Brain microvascular endothelial cell (primary cell): ENCODE measurements around the gene SHC2.
"Not testable (repeated sequence)": the region's sequence is repeated elsewhere in the genome, so short reads cannot be mapped to it uniquely, and the experiment has no call there.

Source experiments
- DNase-seq: peaks from one replicate; pipeline ENCODE4 v3.0.0-alpha.2; 2020
- H3K27ac ChIP-seq: fragments of 250-450 bp; sonication (Bioruptor Pico); 2 replicates; pipeline ENCODE4 v1.5.1; 2020; ENCODE audit warnings: mild to moderate bottlenecking, moderate library complexity
- H3K27me3 ChIP-seq: fragments of 250-450 bp; sonication (Bioruptor Pico); replicated peaks from 2 replicates; pipeline ENCODE4 v1.5.1; 2020; ENCODE audit warnings: mild to moderate bottlenecking
- H3K36me3 ChIP-seq: fragments of 250-450 bp; sonication (Bioruptor Pico); replicated peaks from 2 replicates; pipeline ENCODE4 v1.5.1; 2020; ENCODE audit warnings: mild to moderate bottlenecking
- H3K4me3 ChIP-seq: 2 replicates; pipeline ENCODE4 v1.5.1; 2011; ENCODE audit warnings: low read depth, mild to moderate bottlenecking, control low read depth, low read length, moderate library complexity
- CTCF ChIP-seq: IDR thresholded peaks from 2 replicates; pipeline ENCODE4 v1.5.1; 2011; ENCODE audit warnings: low read depth, mild to moderate bottlenecking, moderate library complexity, low read length, control low read depth, inconsistent platforms; ENCODE audit errors: missing control alignments
- in situ Hi-C: cut with HindIII; loops from 2 replicates; pipeline ENCODE4 v1.10.0; 2017; ENCODE audit warnings: low sequenced_read_pairs, low pct_ligation_motif_present

Gene SHC2

GRCh38 chr19:428149-428548 is 32.7 kb downstream of the SHC2 start:
- no peaks in the 10 kb centered on the region for H3K27me3 ChIP-seq
- no peaks in the 10 kb centered on the region for H3K36me3 ChIP-seq
- no peak overlapping the region for H3K4me3 ChIP-seq
- DNase-seq, result no peak
- no peak overlapping the region for H3K27ac ChIP-seq
- no peak for TF ChIP-seq CTCF
- in situ Hi-C loops, result no loop called here

DNA sequence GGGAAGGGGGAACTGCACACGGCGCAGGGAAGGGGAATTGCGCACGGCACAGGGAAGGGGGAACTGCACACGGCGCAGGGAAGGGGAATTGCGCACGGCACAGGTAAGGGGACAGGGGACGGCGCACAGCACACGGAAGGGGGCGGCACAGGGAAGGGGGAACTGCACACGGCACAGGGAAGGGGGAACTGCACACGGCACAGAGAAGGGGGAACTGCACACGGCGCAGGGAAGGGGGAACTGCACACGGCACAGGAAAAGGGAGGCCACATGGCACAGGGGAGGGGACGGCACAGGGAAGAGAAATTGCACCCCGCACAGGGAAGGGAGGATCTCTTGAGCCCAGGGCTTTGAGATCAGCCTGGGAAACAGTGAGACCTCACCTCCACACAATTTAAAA is 33.2 kb downstream of the SHC2 start:
- in situ Hi-C loops, DNase-seq, H3K27me3 ChIP-seq, H3K36me3 ChIP-seq, H3K27ac ChIP-seq, H3K4me3 ChIP-seq: not testable (repeated sequence)

DNA sequence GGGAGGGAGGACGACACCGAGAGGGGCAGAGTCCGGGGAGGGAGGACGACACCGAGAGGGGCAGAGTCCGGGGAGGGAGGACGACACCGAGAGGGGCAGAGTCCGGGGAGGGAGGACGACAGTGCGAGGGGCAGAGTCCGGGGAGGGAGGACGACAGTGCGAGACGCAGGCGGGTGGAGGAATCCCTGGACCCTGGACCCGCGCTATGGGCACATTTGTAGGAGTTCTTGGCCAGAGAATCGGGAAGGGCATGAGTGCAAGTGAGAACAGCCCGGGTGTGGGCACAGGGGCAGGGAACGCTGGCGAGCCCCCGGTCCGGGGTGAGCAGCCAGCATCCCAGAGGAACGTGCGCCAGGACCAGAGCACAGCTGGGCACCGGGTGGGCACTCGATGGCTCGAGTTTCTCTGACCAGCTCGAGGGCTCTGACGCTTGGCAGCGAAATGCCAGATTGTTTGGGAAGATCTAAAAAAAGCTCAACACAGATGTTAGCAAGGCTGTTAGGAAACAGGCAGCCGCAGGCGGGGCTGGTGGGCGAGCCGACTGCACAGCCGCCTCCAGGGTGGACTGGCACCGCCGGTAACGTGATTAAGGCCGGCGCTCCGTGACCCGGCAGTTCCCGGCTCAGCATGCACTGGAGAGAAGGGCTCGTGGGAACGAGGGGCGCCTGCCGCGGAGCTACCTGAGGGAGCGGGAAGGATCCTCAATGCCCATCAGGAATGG is 33.9 kb downstream of the SHC2 start:
- H3K27me3 ChIP-seq, result no peaks in the 10 kb centered on the region
- no peak for DNase-seq
- H3K36me3 ChIP-seq, result no peaks in the 10 kb centered on the region
- in situ Hi-C loops, result no loop called here
- H3K27ac ChIP-seq, result no peak overlapping the region
- no peak overlapping the region for H3K4me3 ChIP-seq
- no peak for TF ChIP-seq CTCF

- no peak for TF ChIP-seq CTCF
- in situ Hi-C loops, result no loop called here
- H3K27ac ChIP-seq, result no peak overlapping the region
- no peaks in the 10 kb centered on the region for H3K36me3 ChIP-seq
- H3K4me3 ChIP-seq, result no peak overlapping the region
- no peak for DNase-seq
- no peaks in the 10 kb centered on the region for H3K27me3 ChIP-seq
These were observed 35.8 kb downstream of the SHC2 start for GRCh38 chr19:425056-425455.

- no peak overlapping the region for H3K27ac ChIP-seq
- TF ChIP-seq CTCF, result no peak
- no peaks in the 10 kb centered on the region for H3K36me3 ChIP-seq
- no peaks in the 10 kb centered on the region for H3K27me3 ChIP-seq
- H3K4me3 ChIP-seq, result no peak overlapping the region
- in situ Hi-C loops, result no loop called here
- DNase-seq, result no peak
These were observed 36.3 kb downstream of the SHC2 start for GRCh38 chr19:424546-424945.

GRCh38 chr19:423691-424466 is 37.0 kb downstream of the SHC2 start:
- DNase-seq, result no peak
- no peak overlapping the region for H3K27ac ChIP-seq
- no peak overlapping the region for H3K4me3 ChIP-seq
- H3K27me3 ChIP-seq, result no peaks in the 10 kb centered on the region
- no peaks in the 10 kb centered on the region for H3K36me3 ChIP-seq
- in situ Hi-C loops, result no loop called here
- no peak for TF ChIP-seq CTCF

GRCh38 chr19:422917-423226 is 38.0 kb downstream of the SHC2 start:
- H3K27ac ChIP-seq, H3K27me3 ChIP-seq, H3K4me3 ChIP-seq, DNase-seq, H3K36me3 ChIP-seq, in situ Hi-C loops: not testable (repeated sequence)
